Aorta (tissue), 5 donors: ENCODE data around the gene POMZP3. TPM values are rescaled to one million over a fixed set of nuclear protein-coding genes. Genes with fewer than 3 reads are reported as not detected.
"Not testable (repeated sequence)": the region's sequence is repeated elsewhere in the genome, so short reads cannot be mapped to it uniquely, and the experiment has no call there.

Experiments
- ATAC-seq: fragments of 200-7000 bp; cut with Tn5 transposase; one replicate; pipeline ENCODE4 v1.9.1; 2022; ENCODE audit warnings: moderate library complexity; ENCODE audit not compliant: low FRiP score
- DNase-seq, 2 donors: peaks; one replicate each; pipeline ENCODE4 v3.0.0-alpha.2; 2020
- H3K27ac ChIP-seq, 2 donors: one replicate each; pipeline ENCODE4 v1.5.1; 2013; ENCODE audit warnings: low read length in 2 of 2, mild to moderate bottlenecking in 2 of 2, moderate library complexity in 2 of 2, control low read depth in 1 of 2, inconsistent platforms in 1 of 2, low read depth in 1 of 2
- H3K27me3 ChIP-seq, 2 donors: one replicate each; pipeline ENCODE4 v1.6.1; 2013; ENCODE audit warnings: control low read depth in 1 of 2, low read length in 1 of 2, mild to moderate bottlenecking in 1 of 2, moderate library complexity in 1 of 2; ENCODE audit not compliant: insufficient read depth in 2 of 2, control insufficient read depth in 1 of 2
- H3K36me3 ChIP-seq, 2 donors: one replicate each; pipeline ENCODE4 v1.6.1; 2013; ENCODE audit warnings: control low read depth in 1 of 2, low read length in 1 of 2, mild to moderate bottlenecking in 1 of 2; ENCODE audit not compliant: insufficient read depth in 2 of 2, control insufficient read depth in 1 of 2
- H3K4me1 ChIP-seq, 2 donors: one replicate each; pipeline ENCODE4 v1.6.1; 2013; ENCODE audit warnings: low read length in 2 of 2, control low read depth in 1 of 2, mild to moderate bottlenecking in 1 of 2, moderate library complexity in 1 of 2; ENCODE audit not compliant: insufficient read depth in 2 of 2, control insufficient read depth in 1 of 2
- H3K4me3 ChIP-seq, 2 donors: one replicate each; pipeline ENCODE4 v1.5.1; 2013; ENCODE audit warnings: low read length in 2 of 2, control low read depth in 1 of 2, mild to moderate bottlenecking in 1 of 2
- H3K9me3 ChIP-seq: one replicate; pipeline ENCODE4 v1.6.1; 2013; ENCODE audit warnings: mild to moderate bottlenecking, low read length; ENCODE audit not compliant: control insufficient read depth
- WGBS, 2 donors: extraction: QIAGEN DNeasy Blood & Tissue Kit; methylation state at CpG; one replicate each; pipeline ENCODE4 v1.1.7; 2013; 5-methylcytosine and 5-hydroxymethylcytosine counted together
- intact Hi-C, 2 donors: fragments of 100-400 bp; cut with DNase I; formaldehyde crosslinking; loops; one replicate each; pipeline versions ENCODE4 v1.14.2 to v1.15.0; 2022
- long read RNA-seq, 2 donors: library from polyadenylated mRNA; unstranded; transcript quantifications; one replicate each; pipeline ENCODE4 v2.0.0, GENCODE V29; 2020 to 2021
- polyA plus RNA-seq, 2 donors: library from polyadenylated mRNA; stranded (reverse); fragments of 200-250 nt; gene quantifications; one replicate each; pipeline ENCODE4 v1.2.3, GENCODE V29; 2013
- total RNA-seq, 2 donors: library from RNA; stranded (reverse); fragmentation: NEBNext Ultra II Directional; extraction: Animal tissue kit (Norgen Biotek cat#: 25700); gene quantifications; one replicate each; pipeline ENCODE4 v1.2.1, GENCODE V29; 2021
- donor health status: healthy with polysubstance abuse.
- donor health status: Bipolar disorder and iron deficiency.
- donor health status: DM: no; HTN: no; CAD: no.
- donor health status: DM: no; HTN: no; CAD: no.
- donor health status: DM: yes; HTN: yes; CAD: no.

The POMZP3 gene
- total RNA-seq (10 to 100 TPM in 1 of 2 donors, 1 to 10 TPM in 1; 8.1 to 13.1 TPM), polyA plus RNA-seq (10 to 100 TPM; 11.4 to 13.4 TPM)
- long read RNA-seq, donor 1, transcript POMZP3-202 (7 exons, 1,490 nt), result major isoform, 13 of 21 reads
- long read RNA-seq, donor 1, partial matches to known transcripts, result 2 of 21 reads
- long read RNA-seq, donor 1, other reads (novel, unspliced or antisense), result 3 of 21 reads
- long read RNA-seq, donor 2, transcript POMZP3-202 (7 exons, 1,490 nt), result major isoform, 9 of 21 reads
- long read RNA-seq, donor 2, partial matches to known transcripts, result 0 of 21 reads
- long read RNA-seq, donor 2, other reads (novel, unspliced or antisense), result 12 of 21 reads

- H3K27ac ChIP-seq, result peak within 1 kb of the TSS in 1 of 2 donors; percentile 89
- WGBS, 2 donors, result 0% methylated on average over 14 to 44 of the region's 78 CpGs
- intact Hi-C loops, H3K36me3 ChIP-seq, H3K9me3 ChIP-seq, H3K4me1 ChIP-seq, H3K27me3 ChIP-seq: not testable (repeated sequence)
- DNase-seq, result peak; percentile 53 to 77
- peak within 1 kb of the TSS; percentile 51 to 69 for H3K4me3 ChIP-seq
- peak; percentile 99 for ATAC-seq
Measured at GRCh38 chr7:76626989-76627642, at the start of gene POMZP3. Gene POMZP3, minus strand, starts transcription at chr7:76627279. Its CDS starts 1,215 bp downstream, at chr7:76626064.

GRCh38 chr7:76675783-76676182, 48.7 kb upstream of the POMZP3 start:
- ATAC-seq, H3K36me3 ChIP-seq, H3K9me3 ChIP-seq, DNase-seq, H3K27ac ChIP-seq, intact Hi-C loops, H3K4me3 ChIP-seq, H3K27me3 ChIP-seq, H3K4me1 ChIP-seq: not testable (repeated sequence)
- 68 to 96% methylated on average over 2 of the region's 2 CpGs for WGBS, 2 donors

DNA sequence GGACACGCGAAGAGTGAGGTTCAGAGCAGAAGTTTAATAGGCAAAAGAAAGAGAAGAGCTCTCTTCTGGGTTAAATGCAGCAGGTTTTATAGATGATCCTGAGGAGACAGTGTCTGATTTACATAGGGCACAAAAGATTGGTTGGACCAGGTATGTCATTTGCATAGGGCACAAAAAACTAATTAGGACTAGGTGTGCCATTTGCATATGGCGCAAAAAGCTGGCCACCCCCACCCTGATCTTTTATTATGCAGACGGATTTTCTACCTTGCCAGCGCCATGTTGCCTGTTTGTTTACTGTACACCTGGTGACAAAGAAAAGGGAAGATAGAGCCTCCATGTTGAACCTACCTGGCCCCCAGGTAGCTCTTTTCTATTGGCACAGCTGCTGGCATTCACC, 46.3 kb upstream of the POMZP3 start:
- H3K9me3 ChIP-seq, intact Hi-C loops, ATAC-seq, H3K4me1 ChIP-seq, DNase-seq, H3K27ac ChIP-seq, H3K4me3 ChIP-seq, H3K27me3 ChIP-seq, H3K36me3 ChIP-seq: not testable (repeated sequence)
- WGBS, 2 donors, result 76 to 83% methylated on average over 5 of the region's 5 CpGs

DNA sequence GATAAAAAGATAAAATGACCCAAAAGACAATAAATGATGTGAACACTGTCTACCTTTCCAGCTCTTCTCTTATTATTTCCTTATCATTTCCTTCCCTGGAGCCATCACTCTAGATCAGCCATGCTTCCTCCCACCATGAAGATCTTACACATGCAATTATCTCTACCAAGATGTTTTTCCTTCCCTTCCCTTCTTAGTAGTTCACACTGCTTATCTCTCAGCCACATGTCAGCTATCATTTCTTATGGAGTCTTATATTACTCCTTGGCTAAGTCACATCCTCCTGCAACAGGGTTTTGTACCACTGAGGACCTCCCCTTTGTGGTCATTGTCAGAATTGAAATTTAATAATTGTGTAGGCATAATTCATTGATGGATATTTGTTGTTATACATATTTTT, 32.1 kb upstream of the POMZP3 start:
- H3K9me3 ChIP-seq, H3K4me1 ChIP-seq, H3K27me3 ChIP-seq, H3K36me3 ChIP-seq, ATAC-seq, DNase-seq, intact Hi-C loops, H3K27ac ChIP-seq, H3K4me3 ChIP-seq: not testable (repeated sequence)

- H3K27ac ChIP-seq, H3K4me1 ChIP-seq, H3K4me3 ChIP-seq, intact Hi-C loops, DNase-seq, H3K27me3 ChIP-seq, ATAC-seq, H3K9me3 ChIP-seq, H3K36me3 ChIP-seq: not testable (repeated sequence)
- WGBS, 2 donors, result 55 to 69% methylated on average over 2 of the region's 2 CpGs
Measured at GRCh38 chr7:76656425-76656824, 29.3 kb upstream of the POMZP3 start.

DNA sequence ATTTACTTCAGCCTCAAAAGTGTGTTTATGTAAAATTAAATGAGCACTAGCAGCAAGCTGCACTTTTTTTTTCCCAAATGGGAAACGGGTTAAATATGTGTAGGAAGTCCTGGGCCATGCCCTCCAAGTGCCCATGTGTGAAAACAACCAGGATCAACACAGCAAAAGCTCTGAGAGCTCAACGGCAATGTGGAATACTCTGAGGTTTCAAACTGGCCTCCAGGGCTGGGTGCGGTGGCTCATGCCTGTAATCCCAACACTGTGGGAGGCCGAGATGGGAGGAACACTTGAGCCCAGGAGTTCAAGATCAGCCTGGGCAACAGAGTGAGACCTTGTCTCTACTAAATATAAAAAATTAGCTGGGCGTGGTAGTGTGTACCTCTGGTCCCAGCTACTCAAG, 15.5 kb upstream of the POMZP3 start:
- H3K4me3 ChIP-seq, H3K27ac ChIP-seq, H3K9me3 ChIP-seq, intact Hi-C loops, H3K4me1 ChIP-seq, H3K27me3 ChIP-seq, H3K36me3 ChIP-seq, ATAC-seq, DNase-seq: not testable (repeated sequence)
- 100% methylated on average over 1 of the region's 5 CpGs; no CpG with 5 or more reads in 1 of the 2 donors for WGBS, 2 donors

GRCh38 chr7:76637061-76637691, 10.1 kb upstream of the POMZP3 start:
- H3K27me3 ChIP-seq, intact Hi-C loops, H3K27ac ChIP-seq, H3K4me1 ChIP-seq, DNase-seq, H3K36me3 ChIP-seq, H3K9me3 ChIP-seq, H3K4me3 ChIP-seq: not testable (repeated sequence)
- ATAC-seq, result peak; percentile 60
- WGBS, 2 donors, result 28 to 34% methylated on average over 6 of the region's 7 CpGs

GRCh38 chr7:76626581-76626980, 498 bp downstream of the POMZP3 start:
- ATAC-seq (peak; percentile 75), DNase-seq (peak in 1 of 2 donors; percentile 71)
- peak overlapping the region in 1 of 2 donors; percentile 51 for H3K4me3 ChIP-seq
- intact Hi-C loops, H3K27me3 ChIP-seq, H3K9me3 ChIP-seq, H3K27ac ChIP-seq, H3K36me3 ChIP-seq, H3K4me1 ChIP-seq: not testable (repeated sequence)
- 0% methylated on average over 21 to 28 of the region's 34 CpGs for WGBS, 2 donors
